ENCODE measurements around the gene CDH23.

The CDH23 gene

GRCh38 chr10:71807557-71808510 lies 411.1 kb downstream of the CDH23 start:
- in situ Hi-C loops (cut with HindIII; ENCODE audit: low sequenced_read_pairs) = no loop called here

GRCh38 chr10:71809628-71810027 lies 412.9 kb downstream of the CDH23 start:
- TF ChIP-seq, protein P1, sequence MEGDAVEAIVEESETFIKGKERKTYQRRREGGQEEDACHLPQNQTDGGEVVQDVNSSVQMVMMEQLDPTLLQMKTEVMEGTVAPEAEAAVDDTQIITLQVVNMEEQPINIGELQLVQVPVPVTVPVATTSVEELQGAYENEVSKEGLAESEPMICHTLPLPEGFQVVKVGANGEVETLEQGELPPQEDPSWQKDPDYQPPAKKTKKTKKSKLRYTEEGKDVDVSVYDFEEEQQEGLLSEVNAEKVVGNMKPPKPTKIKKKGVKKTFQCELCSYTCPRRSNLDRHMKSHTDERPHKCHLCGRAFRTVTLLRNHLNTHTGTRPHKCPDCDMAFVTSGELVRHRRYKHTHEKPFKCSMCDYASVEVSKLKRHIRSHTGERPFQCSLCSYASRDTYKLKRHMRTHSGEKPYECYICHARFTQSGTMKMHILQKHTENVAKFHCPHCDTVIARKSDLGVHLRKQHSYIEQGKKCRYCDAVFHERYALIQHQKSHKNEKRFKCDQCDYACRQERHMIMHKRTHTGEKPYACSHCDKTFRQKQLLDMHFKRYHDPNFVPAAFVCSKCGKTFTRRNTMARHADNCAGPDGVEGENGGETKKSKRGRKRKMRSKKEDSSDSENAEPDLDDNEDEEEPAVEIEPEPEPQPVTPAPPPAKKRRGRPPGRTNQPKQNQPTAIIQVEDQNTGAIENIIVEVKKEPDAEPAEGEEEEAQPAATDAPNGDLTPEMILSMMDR (IDR thresholded peaks at IDR 0.05; ENCODE audit: low read depth, low read length) = no peak
- in situ Hi-C loops (cut with HindIII; ENCODE audit: low sequenced_read_pairs) = no loop called here
- H3K4me3 ChIP-seq (ENCODE audit: low read depth, low read length) = no peak overlapping the region
- no peak for DNase-seq (ENCODE audit: low read depth, low spot score)

More at GRCh38 chr10:71807557-71808510, 411.1 kb downstream of the CDH23 start:
- H3K4me3 ChIP-seq (ENCODE audit: low read depth, low read length) = no peak overlapping the region
- no peak for DNase-seq (ENCODE audit: low read depth, low spot score)
- TF ChIP-seq, protein P1 (IDR thresholded peaks at IDR 0.05; ENCODE audit: low read depth, low read length) = no peak

DNA sequence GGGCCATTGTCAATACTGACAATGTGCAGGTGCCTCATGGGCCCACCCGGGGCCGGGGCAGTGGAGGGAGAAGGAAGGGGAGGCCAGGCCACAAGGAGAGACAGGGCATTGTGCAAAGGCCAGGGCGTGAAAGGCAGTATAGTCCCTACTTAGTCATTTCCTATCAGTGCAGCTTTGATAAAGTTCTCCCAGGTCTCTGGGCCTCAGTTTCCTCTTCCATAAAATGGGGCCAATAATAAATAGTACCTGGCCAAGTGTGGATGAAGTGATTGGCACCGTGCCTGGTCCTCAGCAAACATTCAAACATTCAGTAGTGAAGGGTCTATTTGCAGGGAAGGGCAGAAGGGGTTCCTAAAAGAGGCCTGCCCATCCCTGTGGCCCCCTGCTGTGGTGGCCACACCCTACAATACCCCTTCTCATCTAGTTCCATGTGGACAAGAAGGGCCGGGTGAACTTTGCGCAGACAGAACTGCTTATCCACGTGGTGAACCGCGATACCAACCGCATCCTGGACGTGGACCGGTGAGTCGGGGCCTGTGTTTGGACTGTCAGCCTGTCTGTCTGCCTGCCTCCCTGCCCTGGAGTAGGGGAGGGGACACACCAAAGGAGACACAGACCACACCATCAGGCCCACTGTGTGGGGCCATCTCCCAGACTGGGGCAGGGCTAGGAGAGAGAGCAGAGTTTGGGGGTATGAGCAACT lies 413.5 kb downstream of the CDH23 start:
- TF ChIP-seq, protein P1 (IDR thresholded peaks at IDR 0.05; ENCODE audit: low read depth, low read length) = no peak
- H3K4me3 ChIP-seq (ENCODE audit: low read depth, low read length) = no peak overlapping the region
- DNase-seq (ENCODE audit: low read depth, low spot score) = no peak
- in situ Hi-C loops (cut with HindIII; ENCODE audit: low sequenced_read_pairs) = no loop called here

- DNase-seq (ENCODE audit: low read depth, low spot score) = no peak
- TF ChIP-seq, protein P1 (IDR thresholded peaks at IDR 0.05; ENCODE audit: low read depth, low read length) = no peak
- no peak overlapping the region for H3K4me3 ChIP-seq (ENCODE audit: low read depth, low read length)
- in situ Hi-C loops (cut with HindIII; ENCODE audit: low sequenced_read_pairs) = no loop called here
Observed at GRCh38 chr10:71811351-71811750, 414.6 kb downstream of the CDH23 start.

GRCh38 chr10:71812016-71812912 lies 415.5 kb downstream of the CDH23 start:
- TF ChIP-seq, protein P1 (IDR thresholded peaks at IDR 0.05; ENCODE audit: low read depth, low read length) = peak; percentile 87
- in situ Hi-C loops (cut with HindIII; ENCODE audit: low sequenced_read_pairs) = no loop called here
- H3K4me3 ChIP-seq (ENCODE audit: low read depth, low read length) = no peak overlapping the region
- peak; percentile 26 for DNase-seq (ENCODE audit: low read depth, low spot score)

All from astrocyte of the spinal cord (primary cell).